Cardiac fibroblast (primary cell): ENCODE data around the gene HLA-E.

Experiments used
- DNase-seq, 2 donors: peaks; one replicate each; pipeline versions ENCODE4 v3.0.0 to v3.0.0-alpha.2; 2010; ENCODE audit warnings: low read depth in 2 of 2
- H3K4me3 ChIP-seq, 2 donors: replicated peaks in 1 of 2; 1 replicate in 1 of 2; 2 replicates in 1 of 2; pipeline ENCODE4 v1.5.1; 2011; ENCODE audit warnings: low read depth in 2 of 2, low read length in 2 of 2, mild to moderate bottlenecking in 2 of 2, moderate library complexity in 1 of 2
- TF ChIP-seq, protein P1 (sequence below): IDR thresholded peaks from one replicate; pipeline ENCODE4 v1.5.1; 2011; ENCODE audit warnings: low read depth, mild to moderate bottlenecking, low read length, inconsistent platforms

The HLA-E gene

DNA sequence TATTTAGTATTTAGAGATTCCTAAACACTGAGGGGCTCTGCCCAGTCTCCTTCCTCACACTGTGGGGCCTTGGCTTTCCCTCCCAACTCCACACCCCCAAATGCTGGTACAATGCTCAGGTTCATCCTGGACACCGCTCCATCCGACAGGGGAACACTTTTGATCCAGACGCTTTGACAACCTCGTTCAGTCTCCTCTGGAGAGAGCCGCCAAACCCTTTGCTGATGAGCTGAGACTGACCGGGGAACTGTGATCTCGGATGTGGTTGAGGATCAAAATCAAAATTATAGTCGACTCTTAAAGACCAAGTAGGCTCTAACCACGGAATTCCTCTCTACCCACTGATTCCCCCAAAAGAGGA, 38.8 kb upstream of the HLA-E start:
- no peak overlapping the region for H3K4me3 ChIP-seq
- TF ChIP-seq, protein P1, sequence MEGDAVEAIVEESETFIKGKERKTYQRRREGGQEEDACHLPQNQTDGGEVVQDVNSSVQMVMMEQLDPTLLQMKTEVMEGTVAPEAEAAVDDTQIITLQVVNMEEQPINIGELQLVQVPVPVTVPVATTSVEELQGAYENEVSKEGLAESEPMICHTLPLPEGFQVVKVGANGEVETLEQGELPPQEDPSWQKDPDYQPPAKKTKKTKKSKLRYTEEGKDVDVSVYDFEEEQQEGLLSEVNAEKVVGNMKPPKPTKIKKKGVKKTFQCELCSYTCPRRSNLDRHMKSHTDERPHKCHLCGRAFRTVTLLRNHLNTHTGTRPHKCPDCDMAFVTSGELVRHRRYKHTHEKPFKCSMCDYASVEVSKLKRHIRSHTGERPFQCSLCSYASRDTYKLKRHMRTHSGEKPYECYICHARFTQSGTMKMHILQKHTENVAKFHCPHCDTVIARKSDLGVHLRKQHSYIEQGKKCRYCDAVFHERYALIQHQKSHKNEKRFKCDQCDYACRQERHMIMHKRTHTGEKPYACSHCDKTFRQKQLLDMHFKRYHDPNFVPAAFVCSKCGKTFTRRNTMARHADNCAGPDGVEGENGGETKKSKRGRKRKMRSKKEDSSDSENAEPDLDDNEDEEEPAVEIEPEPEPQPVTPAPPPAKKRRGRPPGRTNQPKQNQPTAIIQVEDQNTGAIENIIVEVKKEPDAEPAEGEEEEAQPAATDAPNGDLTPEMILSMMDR, result no peak

DNA sequence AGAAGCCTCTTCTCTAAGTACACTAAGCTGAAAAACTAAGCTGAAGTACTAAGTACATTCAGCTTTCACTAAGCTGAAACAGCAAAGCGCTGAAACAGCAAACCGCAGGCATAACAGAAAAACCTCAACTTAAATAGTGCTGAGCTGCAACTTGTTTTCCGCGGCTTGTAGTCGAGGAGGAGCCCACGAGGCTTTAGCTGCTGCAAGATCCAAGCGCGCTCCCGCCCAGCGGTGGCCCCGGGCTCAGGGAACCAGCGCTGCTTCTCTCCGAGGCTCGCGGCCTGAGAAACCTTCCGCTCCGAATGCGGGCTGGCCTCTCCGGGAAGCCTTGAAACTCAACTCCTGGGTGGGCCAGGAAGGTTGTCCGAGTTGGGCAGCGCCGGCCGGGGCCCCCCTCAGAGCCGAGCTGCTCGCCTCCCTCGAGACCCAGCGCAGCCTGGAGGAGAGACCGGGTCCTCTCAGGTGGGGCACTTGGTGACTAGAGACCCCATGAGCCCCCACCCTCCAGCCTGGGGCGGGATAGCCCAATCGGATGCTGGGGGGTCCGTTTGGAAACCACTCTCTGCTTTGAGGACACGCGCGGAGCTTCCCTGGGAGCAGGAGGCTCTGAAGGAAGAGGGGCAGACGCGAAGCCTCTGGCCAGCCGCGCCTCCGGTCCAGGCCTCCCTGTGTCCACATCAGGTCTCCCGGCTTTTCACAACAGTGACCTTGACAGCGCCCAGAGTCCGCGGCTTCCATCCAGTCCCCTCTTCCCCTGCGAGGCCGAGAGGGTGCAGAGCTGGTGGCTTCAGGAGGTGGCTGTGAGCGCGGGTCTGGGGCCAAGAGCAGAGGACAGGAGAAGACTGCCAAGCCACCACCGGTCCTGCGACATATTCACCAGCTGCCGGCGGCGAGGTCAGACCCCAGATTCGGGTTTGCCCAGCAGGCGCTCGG, 38.1 kb upstream of the HLA-E start:
- no peak overlapping the region for H3K4me3 ChIP-seq
- TF ChIP-seq, protein P1, result no peak
- DNase-seq, result peak; percentile 44 to 55

More for the DNA sequence above, 38.8 kb upstream of the HLA-E start:
- no peak for DNase-seq

DNA sequence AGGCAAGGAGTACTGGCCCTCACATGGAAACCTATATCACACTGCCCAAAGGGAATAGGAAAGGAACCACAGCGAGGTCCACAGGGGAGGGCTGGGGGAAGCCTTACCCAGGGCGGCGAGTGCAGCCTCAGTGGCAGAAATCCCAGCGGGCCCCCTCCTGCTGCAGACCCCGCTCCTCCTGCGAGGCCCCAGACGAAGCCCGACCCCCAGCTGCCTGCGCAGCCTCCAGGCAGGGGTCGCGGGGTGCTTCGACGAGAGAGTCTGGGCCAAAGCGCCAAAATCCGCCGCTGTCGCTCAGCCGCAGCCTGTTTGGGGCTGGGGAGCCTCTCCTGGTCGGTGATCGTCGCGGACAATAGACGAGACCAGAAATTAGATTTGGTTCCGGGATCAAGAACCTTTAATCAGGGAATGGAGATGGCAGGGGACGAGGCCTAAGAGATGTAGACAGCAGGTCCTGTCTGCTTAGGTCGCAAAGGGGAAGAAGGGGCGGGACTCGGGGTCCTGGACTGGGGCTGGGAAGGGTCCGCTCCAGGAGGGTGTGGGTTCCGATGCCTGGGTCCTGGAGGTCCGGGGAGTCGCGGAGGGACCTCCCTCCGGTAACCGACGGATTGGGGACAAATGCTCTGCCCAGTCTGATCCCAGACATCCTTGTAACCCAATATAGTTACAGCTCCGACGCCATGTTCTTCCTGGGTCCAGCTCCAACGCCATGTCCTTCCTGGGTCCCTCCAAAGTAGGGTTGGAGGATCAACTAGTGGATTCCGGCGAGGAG, 36.4 kb upstream of the HLA-E start:
- no peak for DNase-seq
- TF ChIP-seq, protein P1, result no peak
- no peak overlapping the region for H3K4me3 ChIP-seq

DNA sequence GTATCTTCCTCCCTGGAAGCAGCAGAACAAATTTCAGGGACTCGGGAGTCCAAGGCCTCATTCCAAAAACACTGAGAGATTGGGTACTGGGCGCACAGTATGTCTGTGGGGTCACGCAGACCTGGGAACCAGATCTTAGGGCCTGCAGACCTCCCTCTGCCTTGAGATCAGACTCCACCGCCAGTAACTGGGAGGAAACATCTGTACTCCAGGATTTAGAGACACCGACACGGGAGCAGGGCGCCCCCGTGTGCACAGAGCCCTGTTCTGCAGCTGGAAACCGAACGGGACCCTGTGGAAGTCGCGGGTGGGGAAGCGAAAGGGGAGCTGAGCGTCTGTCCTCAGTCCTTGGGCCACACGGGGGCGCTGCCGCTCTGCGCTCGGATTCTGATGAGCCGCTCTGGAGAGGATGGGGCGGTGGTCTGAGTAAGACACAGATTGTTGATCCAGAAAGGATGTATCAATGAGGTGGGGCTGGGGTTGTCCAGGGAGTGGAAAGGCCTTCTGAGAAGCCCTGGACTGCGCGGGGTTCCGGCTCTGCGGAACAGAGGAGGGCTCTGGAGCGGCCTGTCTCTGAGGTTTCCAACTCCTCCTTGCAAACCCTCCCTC, 35.7 kb upstream of the HLA-E start:
- H3K4me3 ChIP-seq, result no peak overlapping the region
- DNase-seq, result peak; percentile 87 to 90
- TF ChIP-seq, protein P1, result peak; percentile 77

DNA sequence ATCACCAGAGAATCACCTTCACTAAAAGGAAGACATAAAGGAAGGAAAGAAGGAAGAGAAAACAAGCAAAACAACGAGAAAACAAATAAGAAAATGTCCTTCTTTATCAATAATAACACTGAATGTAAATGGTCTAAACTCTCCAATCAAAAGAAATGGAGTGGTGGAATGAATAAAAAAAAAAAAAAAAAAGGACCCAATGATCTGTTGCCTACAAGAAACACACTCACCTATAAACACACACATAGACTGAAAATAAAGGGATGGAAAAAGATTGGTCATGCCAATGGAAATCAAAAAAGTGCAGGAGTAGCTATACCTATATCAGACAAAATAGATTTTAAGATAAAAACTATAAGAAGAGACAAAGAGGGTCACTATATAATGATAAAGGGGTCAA, 30.2 kb upstream of the HLA-E start:
- no peak for DNase-seq
- no peak overlapping the region for H3K4me3 ChIP-seq
- TF ChIP-seq, protein P1, result no peak

DNA sequence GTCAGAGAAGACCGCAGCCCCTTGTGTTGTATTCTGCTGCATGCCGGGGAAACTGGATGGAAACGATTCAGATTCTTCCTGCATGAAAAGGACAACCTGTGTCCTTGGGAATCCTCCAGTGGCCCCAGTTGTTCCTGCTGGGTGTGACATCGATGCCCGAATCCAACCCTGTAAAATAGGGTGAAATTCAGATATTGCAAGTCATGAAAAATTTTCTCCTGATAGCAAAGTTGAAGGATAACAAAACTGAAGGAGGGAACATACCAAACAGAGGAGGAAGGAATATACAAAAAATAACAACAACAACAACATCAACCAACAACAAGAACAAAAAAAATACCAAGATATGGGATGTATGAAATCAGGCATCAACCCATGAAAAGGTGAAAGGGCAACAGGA, 28.3 kb upstream of the HLA-E start:
- TF ChIP-seq, protein P1, result no peak
- DNase-seq, result no peak
- no peak overlapping the region for H3K4me3 ChIP-seq
